Mammary epithelial cell (primary cell): ENCODE results near the gene ZNF516.

ENCODE experiments used
- CTCF ChIP-seq, 2 donors: IDR thresholded peaks in 1 of 2; conservative IDR thresholded peaks in 1 of 2; 2 replicates each; pipeline ENCODE4 v1.5.1; 2011 to 2012; ENCODE audit warnings: inconsistent platforms in 2 of 2, low read length in 2 of 2, mild to moderate bottlenecking in 2 of 2, control low read depth in 1 of 2, low read depth in 1 of 2; ENCODE audit not compliant: insufficient read depth in 1 of 2; ENCODE audit errors: extremely low read depth in 1 of 2
- EZH2 ChIP-seq: IDR thresholded peaks from 2 replicates; pipeline ENCODE4 v1.6.1; 2012; ENCODE audit warnings: low read length, inconsistent platforms, borderline replicate concordance

- TF ChIP-seq CTCF (conservative IDR thresholded peaks at IDR 0.05 in 1 of 2, IDR thresholded peaks at IDR 0.05 in 1 of 2; ENCODE audit: extremely low read depth in 1 of 2, insufficient read depth in 1 of 2, low read depth in 1 of 2, low read length in 2 of 2) (no peak), EZH2 (no peak)
These were observed 48.5 kb downstream of the ZNF516 start for GRCh38 chr18:76446321-76447257.
